Measurements from ENCODE around the gene UCP2.

The UCP2 gene

DNA sequence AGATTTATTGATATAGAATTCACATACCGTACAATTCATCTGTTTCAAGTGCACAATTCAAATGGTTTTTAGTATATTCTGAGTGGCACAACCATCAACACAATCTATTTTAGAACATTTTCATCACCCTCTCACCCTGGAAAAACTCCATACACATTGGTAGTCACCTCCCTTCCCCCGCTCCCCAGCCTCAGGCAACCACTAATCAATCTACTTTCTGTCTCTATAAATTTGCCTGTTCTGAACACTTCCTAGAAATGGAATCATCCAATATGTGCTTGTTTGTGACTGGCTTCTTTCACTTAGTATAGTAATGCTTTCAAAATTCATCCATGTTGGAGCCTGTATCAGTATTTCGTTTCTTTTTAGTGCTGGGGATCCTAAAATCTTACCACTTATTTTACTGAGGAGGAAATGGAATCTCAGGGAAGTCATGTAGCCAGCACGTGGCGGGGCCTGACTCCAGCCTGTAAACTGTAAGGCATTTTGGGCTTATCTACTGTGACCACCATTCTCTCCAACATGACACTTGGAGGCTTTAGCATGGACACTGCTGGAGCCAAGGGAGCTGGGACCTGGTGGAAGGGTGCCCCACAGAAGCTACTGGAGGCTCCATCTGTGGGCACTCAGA, 27.1 kb upstream of the UCP2 start:
- no peak for DNase-seq

DNA sequence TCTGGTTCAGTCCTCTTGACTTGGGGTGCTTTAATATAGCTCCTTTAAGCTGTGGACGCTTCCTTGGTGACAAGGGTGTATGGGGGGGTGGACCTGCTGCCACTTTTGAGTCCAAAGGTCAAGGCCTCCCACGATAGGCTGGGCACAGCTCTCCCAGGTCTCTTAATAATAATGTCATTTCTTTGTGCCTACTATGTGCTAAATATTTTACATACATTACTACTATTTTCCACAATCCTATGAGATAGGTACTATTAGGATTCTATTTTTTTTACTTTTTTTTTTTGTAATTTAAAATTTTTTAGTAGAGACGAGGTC, 26.5 kb upstream of the UCP2 start:
- no peak for DNase-seq

DNA sequence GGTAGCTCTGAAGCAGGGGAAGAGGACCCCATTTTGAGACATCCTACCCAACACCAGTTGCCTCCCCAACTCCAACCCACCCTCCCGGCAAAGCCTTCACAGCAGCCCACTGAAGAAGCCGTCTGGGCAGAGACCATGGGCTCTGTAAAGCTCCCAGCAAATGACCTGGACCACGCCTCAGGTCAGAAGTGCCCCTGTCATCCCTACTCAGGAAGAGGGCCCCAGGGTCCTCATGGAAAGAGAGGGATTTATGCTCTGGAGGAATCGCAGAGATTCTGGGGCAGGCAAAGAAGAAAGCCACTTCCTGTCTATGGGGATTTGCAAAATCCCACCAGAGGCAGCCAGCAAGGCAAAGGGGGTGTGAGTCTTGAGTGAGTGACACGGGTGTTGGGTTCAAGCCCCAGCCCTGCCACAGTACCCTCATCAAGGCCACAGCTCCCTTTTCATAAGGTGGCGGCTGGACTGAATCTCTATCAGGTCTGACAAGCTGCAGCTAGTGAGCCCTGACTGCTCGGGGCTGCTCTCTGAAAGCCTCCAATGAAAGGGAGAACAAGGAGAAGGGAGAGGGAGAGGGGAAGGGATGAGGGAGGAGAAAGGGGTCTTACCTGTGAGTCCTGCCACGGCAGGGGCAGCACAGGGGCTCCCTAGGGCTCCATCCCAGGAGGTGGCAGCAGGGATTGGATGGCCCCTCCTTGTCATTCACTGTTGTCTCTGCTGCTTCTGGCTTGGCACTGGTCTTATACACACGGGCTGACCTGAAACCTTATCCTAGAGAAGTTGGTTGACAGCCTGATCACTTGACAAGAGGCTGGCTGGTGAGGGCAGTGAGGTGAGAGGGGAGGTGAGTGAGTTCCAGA, 26.0 kb upstream of the UCP2 start, which contains the start of gene UCP3:
UCP3 (minus strand) TSS at position 713 of the 857 bp plus-strand sequence. CDS start 2,043 bp downstream, outside the sequence.
- DNase-seq, result no peak

DNA sequence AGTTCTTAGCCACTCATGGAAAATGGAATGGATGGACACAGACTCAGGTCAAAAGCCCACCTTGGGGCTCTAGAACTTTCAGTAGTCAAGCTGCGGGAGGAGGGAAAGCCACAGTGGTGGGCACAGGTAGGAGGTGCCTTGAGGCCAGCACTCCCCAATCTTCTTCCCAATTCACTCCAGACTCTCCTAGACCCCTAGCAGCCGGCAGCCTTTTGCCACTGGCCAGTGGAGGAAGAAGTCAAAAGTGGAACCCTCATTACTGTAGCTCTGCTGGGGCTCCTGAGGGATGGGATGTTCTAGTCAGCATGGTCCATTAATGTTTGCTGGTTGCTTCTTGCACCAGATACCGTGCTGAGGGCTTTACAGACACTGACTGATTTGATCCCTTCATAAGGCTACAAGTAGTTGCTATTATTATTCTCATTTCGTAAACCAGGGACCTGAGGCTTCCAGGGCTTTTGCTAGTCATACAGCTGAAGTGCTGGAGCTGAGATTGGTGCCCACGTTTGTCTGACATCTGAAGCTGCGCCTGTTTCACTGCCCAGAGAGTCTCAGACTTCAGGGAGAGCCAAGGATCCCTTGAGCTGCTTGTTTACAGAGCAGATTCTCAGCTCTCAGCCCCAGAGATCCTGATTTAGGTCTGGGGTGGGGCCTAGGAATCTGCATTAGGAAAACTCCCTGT, 25.2 kb upstream of the UCP2 start:
- no peak for DNase-seq

DNA sequence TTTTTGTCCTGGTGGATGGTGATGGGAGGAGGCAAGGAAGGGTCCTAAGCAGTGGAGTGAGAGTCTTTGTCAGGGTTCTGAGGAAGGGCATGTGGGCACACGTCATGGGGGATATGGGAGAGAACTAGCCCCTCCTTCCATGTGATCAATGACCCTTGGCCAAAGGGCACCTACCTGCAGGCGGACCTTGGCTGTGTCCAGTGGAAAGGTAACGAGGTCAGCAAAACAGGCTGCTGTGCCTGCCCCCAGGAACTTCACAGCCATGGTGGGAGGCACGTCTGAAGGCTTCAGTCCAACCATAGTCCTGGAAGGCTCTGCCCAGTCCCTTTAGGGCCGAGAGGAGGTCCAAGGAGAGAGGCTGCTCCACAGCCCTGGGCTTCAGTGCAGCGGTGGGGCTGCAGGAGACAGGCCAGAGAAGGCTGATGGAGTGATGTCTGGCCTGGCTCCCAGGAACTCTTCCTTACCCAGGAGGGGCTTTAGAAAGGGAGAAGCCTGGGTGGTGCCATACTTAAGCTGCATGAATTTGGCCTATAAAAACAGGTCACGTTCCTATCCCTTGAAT, 24.2 kb upstream of the UCP2 start:
- no peak for DNase-seq

DNA sequence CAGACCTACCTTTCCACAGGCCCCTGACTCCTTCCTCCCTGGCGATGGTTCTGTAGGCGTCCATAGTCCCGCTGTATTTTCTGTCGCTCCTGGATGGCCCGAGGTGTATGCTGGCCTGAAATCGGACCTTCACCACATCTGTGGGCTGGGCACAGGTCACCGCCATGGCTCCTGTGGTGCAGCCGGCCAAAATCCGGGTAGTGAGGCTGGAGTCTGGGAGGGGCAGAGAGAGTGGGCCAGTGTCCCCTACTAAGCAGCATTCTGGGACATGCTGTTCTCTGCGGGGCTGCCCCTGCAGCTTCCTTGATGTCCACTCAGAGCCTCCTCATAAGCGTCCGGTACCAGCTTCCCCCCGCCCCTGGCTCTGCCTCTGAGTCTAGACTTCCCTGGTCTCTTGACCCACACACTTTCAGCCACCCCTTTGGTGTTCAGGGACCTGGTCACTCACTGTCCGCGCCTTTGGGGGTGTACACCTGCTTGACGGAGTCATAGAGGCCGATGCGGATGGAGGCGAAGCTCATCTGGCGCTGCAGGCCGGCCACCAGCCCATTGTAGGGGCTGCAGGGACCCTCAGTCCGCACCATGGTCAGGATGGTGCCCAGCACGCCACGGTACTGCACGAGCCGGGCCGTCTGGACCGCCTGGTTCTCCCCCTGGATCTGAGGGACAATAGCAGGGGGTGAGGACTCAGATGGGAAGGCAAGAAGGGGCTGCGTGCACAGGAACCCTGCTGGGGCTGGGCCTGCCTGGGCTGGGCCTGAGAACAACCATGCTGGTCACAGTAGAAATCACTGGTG, 23.3 kb upstream of the UCP2 start:
- no peak for DNase-seq

DNA sequence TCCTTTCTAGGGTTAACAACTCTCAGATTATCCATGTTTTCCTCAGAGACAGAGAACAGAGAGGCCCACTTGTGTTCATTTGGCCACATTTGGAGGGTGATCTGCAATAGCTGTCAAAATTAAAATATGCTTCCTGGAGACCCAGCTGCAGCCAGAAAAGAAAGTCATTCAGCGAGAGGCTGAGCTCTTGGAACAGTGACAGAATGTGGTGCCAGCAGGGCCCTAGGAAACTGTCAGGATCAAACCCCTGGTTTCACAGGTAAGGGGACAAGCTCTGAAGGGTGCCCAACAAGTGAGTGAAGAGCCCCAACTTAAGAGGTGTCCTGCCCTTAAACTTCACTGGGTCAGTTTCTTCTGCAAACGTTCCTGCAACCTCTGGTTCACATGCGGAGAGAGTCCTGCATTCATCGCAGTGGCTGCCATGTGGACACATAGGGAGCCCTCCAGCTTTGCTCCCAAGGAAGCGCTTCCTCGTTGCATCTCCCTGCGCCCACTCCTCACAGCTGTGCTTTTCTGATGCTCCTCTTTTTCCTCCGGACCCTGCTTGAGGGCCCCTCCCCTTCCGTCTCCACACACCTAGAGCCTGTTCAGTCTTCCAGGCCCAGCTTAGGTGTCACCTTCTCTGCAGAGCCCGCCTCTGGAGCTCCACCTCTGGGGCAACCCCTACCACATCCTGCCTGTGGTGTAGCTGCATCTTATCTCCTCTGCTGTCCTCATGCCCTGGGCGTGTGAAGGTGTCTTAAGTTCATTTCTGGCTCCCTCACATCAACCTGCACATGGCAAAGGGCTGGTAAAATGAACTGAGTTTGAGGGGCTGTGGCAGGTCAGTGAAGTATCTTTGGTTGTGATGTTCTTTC, 22.3 kb upstream of the UCP2 start:
- peak; percentile 57 to 81 for DNase-seq

DNA sequence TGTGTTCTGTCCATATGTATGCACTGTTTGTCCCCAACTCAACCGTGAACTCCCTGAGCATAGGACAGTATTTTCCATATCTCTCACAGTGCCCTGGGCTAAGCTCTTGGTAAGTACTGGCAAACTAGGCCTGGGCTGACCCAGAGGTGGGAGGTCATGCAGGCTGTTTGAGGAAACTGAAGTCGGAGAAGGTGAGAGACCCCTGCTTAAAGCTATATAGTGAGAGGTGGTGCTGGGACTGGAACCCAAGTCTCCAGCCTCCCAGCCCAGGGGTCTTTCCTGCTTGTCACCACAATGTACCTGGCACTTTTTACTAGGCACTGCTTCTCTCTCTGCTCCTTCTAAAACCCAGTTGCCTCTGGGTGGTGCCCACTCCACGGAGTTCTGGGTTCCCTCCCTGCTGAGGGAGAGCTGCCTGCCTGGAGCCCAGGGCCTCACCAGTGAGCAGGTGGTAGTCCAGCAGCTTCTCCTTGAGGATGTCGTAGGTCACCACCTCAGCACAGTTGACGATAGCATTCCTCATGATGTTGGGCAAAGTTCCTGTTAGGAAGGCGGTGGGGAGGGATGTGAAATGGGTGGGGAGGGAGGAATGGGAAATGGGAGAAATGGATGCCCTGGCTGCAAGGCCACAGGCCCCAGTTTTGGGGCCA, 21.5 kb upstream of the UCP2 start:
- no peak for DNase-seq

DNA sequence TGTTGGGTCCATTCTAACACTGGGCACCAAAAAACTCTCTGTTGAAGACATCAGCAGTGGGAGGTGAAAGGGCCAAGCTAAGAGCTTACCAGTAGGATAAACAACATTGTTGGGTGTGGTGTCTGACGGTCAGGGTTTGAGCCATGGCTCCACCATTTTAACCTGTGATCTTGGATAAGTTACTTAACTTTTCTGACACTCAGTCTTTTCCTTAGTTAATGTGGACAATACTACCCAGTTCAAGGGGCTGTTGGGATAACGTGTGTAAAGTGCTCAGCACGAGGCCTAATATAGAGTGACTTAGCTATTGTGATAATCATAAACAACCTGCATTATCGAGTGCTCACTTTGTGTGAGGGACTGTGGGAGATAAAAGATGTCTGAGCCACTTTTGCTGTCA, 20.2 kb upstream of the UCP2 start:
- DNase-seq, result no peak

DNA sequence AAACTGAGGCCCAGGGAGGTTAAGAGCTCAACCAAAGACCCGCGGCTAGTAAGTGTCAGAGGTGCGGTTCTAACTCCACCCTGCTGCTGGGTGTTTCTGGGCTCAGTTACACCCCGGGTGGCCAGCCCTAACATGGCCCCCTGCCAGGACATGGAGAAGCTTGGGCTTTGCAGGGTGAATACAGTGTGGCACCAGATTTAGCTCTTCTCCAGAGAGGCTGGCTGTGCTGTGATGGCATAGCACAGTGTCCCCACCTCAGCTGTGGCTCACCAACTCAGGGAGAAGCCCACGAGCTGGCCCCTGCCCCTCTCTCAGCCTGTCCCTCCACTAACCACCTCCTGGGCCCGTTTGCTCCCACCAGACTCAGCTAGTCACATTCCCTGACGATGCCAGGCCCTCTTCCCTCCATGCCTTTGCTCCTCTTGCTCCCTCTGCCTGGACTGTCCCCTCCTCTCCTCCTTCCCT, 19.2 kb upstream of the UCP2 start:
- no peak for DNase-seq

DNA sequence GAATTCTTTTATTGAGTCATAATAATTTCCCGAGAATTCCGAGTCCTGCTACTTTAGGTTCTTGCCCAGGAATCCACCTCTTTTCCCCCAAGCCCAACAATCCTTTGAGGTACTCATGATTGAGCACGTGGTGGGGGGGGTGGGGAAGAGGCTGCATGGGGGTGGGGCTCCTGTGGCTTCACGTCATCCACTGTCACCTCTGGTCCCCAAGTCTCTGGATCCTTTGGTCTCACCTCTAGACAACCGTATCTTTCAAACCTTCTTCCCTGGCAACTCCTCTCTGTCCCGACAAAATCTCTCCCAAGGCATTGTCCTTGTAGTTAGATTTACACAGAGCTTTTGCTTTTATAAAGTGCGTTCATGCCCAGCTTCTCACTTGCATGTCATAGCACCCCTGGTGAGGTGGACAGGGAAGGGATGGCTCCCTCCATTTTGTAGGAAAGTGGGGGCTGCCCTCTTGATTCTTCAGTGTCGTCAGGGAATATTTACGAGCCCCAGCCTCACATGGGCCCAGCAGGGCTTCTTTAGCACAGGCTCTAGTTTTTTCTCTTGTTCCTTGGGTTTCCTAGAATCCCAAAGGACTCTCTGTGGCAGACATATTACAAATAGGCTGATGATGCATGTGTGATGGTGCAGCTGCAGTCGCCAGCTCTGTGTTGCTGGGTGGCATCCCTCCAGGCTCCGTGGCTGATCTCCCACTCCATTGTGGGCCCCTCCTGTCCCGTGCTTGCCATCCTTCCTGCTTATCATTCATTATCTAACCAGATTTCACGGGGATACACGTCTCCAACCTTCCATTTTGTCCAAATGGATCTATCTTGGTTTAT, 17.9 kb upstream of the UCP2 start:
- no peak for DNase-seq

DNA sequence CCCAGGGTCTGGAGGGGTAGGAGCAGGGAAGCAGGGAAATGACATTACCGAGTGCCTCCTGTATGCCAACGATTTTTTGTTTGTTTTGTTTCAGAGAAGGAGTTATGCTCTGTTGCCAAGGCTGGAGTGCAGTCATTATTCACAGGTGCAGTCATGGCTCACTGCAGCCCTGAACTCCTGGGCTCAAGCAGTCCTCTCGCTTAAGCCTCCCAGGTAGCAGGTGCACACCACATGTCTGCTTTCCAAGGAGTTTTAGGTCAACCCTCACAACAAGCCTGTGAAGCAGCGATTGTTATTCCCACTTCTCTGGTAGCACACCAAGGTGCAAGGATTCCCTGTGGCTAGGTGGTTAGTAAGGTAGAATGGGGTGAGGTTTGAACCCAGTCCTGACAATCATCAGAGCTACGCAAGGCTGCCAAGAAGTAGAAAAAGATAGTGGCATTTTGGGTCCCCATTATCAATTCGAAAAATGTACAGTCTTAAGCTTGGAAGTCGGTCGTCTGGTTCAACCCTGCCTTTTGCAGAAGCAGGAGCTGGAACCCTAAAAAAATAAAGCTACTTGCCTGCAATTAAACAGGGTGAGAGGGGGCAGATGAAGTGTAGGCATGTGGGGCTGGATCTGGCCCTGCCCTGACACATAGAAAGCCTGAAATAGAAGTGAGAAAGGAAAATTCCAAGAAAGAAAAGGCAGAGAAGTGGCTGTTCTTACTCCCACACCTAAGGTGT, 17.1 kb upstream of the UCP2 start:
- no peak for DNase-seq

DNA sequence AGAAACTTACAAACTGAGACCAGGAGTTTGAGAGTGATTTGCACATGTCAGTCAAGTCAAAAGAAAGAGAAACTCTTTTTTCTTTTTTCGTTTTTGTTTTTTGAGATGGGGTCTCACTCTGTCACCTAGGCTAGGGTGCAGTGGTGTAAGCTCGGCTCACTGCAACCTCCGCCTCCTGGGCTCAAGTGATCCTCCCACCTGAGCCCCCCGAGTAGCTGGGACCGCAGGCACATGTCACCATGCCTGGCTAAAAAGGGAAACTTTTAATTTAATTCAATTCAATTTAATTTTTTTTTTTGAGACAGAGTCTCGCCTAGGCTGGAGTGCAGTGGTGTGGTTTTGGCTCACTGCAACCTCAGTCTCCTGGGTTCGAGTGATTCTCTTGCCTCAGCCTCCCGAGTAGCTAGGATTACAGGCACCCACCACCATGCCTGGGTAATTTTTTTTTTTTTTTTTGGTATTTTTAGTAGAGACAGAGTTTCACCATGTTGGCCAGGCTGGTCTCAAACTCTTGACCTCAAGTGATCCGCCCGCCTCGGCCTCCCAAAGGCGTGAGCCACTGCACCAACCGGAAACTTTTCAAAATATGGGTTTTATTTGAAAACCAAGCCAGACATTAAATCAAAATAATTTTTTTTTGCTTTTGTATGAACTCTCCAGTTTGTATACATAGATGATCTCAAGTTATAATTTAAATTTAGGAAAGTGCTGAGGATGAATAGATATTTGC, 16.4 kb upstream of the UCP2 start:
- DNase-seq, result no peak

DNA sequence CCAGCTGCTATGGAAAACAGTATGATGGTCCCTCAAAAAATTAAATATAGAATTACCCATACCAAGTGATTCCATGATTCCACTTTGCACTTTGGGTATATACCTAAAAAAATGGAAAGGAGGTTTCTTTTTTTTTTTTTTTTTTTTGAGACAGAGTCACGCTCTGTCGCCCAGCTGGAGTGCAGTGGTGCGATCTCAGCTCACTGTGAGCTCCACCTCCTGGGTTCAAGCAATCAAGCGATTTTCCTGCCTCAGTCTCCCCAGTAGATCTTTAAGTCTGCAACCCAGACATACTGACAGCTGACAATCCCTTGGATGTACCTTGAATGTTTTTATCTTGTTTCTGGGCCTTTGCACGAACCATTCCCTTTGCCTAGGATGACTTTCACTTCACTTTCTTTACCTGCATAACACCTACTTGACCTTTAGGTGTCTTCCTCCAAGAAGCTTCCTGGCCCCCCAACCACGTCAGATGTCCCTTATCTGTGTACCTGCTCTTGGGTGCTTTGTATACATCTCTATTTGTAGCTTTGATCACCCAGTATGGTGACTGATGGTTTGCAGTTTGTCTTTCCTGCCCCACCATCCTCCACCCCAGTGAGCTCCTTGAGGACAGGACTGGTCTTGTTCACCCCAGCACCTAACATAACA, 14.6 kb upstream of the UCP2 start:
- no peak for DNase-seq

DNA sequence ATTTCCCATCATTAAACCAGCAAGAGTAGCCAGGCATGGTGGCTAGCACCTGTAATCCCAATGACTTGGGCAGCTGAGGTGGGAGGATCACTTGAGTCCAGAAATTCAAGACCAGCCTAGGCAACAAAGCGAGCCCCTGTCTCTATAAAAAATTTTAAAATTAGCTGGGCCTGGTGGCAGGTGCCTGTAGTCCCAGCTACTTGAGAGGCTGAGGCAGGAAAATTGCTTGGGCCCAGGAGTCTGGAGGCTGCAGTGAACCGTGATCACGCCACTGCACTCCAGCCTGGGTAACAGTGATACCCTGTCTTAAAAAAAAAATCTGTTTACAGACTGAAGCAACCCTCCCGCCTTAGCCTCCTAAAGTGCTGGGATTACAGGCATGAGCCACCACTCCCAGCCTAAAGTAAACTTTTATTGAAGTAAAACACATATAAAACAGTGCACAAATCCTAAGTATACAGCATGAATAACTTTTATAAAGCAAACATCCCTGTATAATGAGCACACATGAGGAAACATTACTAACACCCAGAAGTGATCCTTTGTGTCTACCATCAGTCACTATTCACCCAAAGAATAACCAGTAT, 13.6 kb upstream of the UCP2 start:
- no peak for DNase-seq

DNA sequence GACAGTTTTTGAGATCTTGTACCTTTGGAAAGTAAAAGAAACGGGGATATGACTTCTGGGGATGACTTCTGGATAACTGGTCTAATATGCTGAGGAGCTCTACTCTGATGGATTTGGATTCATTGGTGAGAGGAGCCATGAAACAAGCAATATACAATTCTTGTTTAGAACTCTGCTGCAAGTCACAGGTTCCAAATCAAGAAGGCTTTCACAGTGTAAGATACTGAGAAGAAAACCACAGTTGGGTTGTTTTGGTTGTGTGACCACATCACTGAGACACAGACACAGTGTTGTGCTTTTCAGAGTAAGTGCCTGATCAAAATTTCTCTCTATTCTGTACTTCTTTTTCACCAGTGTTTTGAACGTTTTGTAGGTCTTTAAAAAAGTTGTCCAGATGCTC, 13.1 kb upstream of the UCP2 start:
- DNase-seq, result no peak

DNA sequence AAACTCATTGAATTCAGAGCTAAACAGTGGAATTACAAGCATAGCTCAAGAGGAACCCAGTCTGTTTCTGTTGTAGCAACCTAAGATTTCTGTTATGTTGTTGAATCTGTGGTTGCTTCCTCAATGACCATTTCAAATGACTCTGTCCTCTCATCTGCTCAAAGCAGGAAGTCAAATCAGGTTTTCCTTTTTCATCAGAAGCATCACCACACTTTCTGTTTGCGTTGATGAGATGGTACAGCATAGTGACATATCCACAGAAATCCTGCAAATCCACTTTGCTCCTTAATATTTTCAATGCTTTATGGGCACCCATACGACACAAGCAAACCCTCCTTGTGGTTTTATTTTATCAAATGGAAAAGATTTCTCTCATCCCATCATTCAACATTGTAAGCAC, 12.6 kb upstream of the UCP2 start:
- no peak for DNase-seq

DNA sequence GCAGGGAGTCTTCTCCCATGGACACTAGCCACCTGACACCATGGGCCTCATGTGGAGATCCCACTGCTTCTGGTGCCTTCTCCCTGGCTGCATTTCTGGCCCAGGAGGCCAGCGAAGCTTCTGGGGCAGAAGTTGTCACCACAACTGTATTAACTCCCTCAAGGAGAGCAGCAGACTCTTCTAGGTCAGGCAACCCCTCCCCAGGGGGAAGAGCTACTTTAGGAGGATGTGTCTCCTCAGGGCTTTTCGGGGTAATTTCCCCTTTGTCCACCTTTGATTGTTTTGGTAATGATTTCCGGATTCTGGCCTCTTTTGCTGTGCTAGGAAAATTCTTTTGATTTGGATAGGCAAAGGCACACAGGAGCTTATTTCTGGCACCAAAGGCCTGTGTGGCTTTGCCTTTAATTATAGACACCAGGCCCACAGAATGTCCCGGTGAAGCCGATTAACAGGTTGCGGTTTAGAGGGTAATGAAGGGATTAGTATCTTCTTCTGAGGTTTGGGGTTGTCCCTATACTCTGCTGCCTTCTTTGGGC, 8.9 kb upstream of the UCP2 start:
- DNase-seq, result no peak

Data from stimulated activated CD4-positive, alpha-beta T cell treated with anti-CD3 and anti-CD28 coated beads, Interleukin-4, amount 100 ng/mL, for 4 hours (primary cell).